C4-2B (cell line): ENCODE data around the gene TP73.

Source experiments
- CTCF ChIP-seq: fragments of 450-650 bp; conservative IDR thresholded peaks from 2 replicates; pipeline ENCODE4 v1.5.1; 2017; ENCODE audit warnings: mild to moderate bottlenecking
- ZFX ChIP-seq: fragments of 450-650 bp; IDR thresholded peaks from 2 replicates; pipeline ENCODE4 v1.6.1; 2017

GRCh38 chr1:3651026-3651929 lies 1.0 kb upstream of the TP73 start:
- TF ChIP-seq CTCF (no peak), ZFX (no peak)
